Parathyroid adenoma (tissue), 2 donors: ENCODE measurements around the gene TGFA.

Experiments used
- H2AFZ ChIP-seq: fragments of 300-600 bp; sonication (generic); one replicate; pipeline ENCODE4 v1.7.0; 2017; ENCODE audit warnings: antibody characterized with exemption, mild to moderate bottlenecking
- H3K27ac ChIP-seq: fragments of 300-600 bp; sonication (generic); one replicate; pipeline ENCODE4 v1.7.0; 2017
- H3K27me3 ChIP-seq: fragments of 300-600 bp; sonication (generic); one replicate; pipeline ENCODE4 v1.7.0; 2017; ENCODE audit warnings: low read length; ENCODE audit not compliant: control insufficient read depth, insufficient read depth
- H3K36me3 ChIP-seq: fragments of 300-600 bp; sonication (generic); one replicate; pipeline ENCODE4 v1.7.0; 2017; ENCODE audit warnings: low read length; ENCODE audit not compliant: control insufficient read depth, insufficient read depth
- H3K4me1 ChIP-seq: fragments of 300-600 bp; sonication (generic); one replicate; pipeline ENCODE4 v1.7.0; 2017; ENCODE audit warnings: control low read depth
- H3K4me2 ChIP-seq: fragments of 300-600 bp; sonication (generic); one replicate; pipeline ENCODE4 v1.7.0; 2017; ENCODE audit warnings: low read length
- H3K4me3 ChIP-seq: fragments of 300-600 bp; sonication (generic); one replicate; pipeline ENCODE4 v1.7.0; 2017; ENCODE audit warnings: low read depth, low read length
- H3K79me2 ChIP-seq: fragments of 300-600 bp; sonication (generic); one replicate; pipeline ENCODE4 v1.7.0; 2017; ENCODE audit warnings: control low read depth
- H3K9ac ChIP-seq: fragments of 300-600 bp; sonication (generic); one replicate; pipeline ENCODE4 v1.7.0; 2017; ENCODE audit warnings: mild to moderate bottlenecking
- H3K9me3 ChIP-seq: fragments of 300-600 bp; sonication (generic); one replicate; pipeline ENCODE4 v1.7.0; 2017; ENCODE audit warnings: low read length; ENCODE audit not compliant: control insufficient read depth
- TF ChIP-seq, protein P1 (sequence below): fragments of 300-600 bp; sonication (generic); IDR thresholded peaks from one replicate; pipeline ENCODE4 v1.7.0; 2017; ENCODE audit warnings: antibody characterized with exemption, mild to moderate bottlenecking
- donor health status: primary hyperparathyroidism.

TGFA gene

DNA sequence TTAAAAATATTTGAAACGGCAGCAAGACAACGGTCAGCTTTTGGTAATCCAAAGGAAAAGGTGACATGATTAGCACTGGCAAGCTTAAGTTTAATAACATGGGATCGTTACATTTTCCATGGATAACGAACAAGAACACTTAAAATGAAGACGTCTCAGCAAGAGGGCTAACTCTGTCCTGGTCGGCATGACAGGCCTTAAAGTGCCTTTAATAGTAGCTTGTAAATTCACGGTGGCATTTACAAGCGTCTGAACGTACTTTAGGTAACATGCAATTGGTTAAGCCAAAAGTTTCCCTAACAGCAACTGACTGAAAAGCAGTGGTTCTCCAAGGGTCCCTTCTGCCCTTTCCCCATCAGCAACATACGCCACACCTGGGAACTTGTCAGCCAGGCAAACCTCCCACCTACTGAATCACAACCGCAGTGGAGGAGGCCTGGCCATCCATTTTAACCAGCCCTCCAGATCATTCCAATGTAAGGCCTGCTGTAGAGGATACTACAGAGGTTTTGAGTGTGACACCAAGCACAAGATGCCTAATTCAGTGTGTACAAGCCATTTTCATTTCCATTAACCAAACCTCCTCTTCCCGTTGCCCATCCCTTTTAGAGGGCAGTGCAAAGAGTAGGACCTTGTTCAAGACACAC, 4.4 kb downstream of the TGFA start:
- H3K9ac ChIP-seq = no peak overlapping the region
- no peak overlapping the region for H3K4me3 ChIP-seq
- H3K27ac ChIP-seq = no peak overlapping the region
- no peaks in the 10 kb centered on the region for H3K36me3 ChIP-seq
- H3K79me2 ChIP-seq = no peaks in the 10 kb centered on the region
- H3K27me3 ChIP-seq = no peaks in the 10 kb centered on the region
- no peak overlapping the region for H3K4me2 ChIP-seq
- H3K9me3 ChIP-seq = no peaks in the 10 kb centered on the region
- TF ChIP-seq, protein P1, sequence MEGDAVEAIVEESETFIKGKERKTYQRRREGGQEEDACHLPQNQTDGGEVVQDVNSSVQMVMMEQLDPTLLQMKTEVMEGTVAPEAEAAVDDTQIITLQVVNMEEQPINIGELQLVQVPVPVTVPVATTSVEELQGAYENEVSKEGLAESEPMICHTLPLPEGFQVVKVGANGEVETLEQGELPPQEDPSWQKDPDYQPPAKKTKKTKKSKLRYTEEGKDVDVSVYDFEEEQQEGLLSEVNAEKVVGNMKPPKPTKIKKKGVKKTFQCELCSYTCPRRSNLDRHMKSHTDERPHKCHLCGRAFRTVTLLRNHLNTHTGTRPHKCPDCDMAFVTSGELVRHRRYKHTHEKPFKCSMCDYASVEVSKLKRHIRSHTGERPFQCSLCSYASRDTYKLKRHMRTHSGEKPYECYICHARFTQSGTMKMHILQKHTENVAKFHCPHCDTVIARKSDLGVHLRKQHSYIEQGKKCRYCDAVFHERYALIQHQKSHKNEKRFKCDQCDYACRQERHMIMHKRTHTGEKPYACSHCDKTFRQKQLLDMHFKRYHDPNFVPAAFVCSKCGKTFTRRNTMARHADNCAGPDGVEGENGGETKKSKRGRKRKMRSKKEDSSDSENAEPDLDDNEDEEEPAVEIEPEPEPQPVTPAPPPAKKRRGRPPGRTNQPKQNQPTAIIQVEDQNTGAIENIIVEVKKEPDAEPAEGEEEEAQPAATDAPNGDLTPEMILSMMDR = no peak
- no peaks in the 10 kb centered on the region for H3K4me1 ChIP-seq
- H2AFZ ChIP-seq = no peak overlapping the region

DNA sequence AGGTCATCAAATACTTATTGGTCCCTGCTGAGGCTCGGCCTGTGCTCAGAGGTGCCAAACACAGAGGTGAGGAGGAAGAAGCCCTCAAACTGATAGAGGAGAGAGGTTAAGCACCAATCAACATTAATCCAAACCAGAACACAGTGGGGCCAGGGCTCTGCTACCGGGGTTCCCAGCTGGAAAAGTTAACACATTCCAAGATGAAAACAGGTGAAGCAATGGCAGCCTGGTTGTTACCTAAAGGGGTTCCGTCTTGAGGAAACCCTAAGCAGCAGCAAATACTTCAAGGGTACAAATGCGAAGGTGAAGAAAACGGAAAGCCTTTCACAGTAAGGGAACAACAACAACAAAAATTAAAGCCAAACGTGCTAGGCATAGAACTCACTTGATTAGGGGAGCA, 5.4 kb downstream of the TGFA start:
- no peak overlapping the region for H2AFZ ChIP-seq
- TF ChIP-seq, protein P1 = no peak
- no peaks in the 10 kb centered on the region for H3K9me3 ChIP-seq
- H3K9ac ChIP-seq = no peak overlapping the region
- H3K79me2 ChIP-seq = no peaks in the 10 kb centered on the region
- no peak overlapping the region for H3K4me3 ChIP-seq
- no peaks in the 10 kb centered on the region for H3K4me1 ChIP-seq
- H3K27me3 ChIP-seq = no peaks in the 10 kb centered on the region
- no peaks in the 10 kb centered on the region for H3K36me3 ChIP-seq
- H3K4me2 ChIP-seq = no peak overlapping the region
- H3K27ac ChIP-seq = no peak overlapping the region

GRCh38 chr2:70546885-70547284, 6.7 kb downstream of the TGFA start:
- Histone ChIP-seq H3K27me3 (no peaks in the 10 kb centered on the region), H3K4me1 (no peaks in the 10 kb centered on the region), H3K9me3 (no peaks in the 10 kb centered on the region), H2AFZ (no peak overlapping the region), H3K4me2 (no peak overlapping the region), H3K9ac (no peak overlapping the region), H3K4me3 (no peak overlapping the region), H3K27ac (no peak overlapping the region), H3K36me3 (no peaks in the 10 kb centered on the region), H3K79me2 (no peaks in the 10 kb centered on the region)
- TF ChIP-seq, protein P1 = no peak

DNA sequence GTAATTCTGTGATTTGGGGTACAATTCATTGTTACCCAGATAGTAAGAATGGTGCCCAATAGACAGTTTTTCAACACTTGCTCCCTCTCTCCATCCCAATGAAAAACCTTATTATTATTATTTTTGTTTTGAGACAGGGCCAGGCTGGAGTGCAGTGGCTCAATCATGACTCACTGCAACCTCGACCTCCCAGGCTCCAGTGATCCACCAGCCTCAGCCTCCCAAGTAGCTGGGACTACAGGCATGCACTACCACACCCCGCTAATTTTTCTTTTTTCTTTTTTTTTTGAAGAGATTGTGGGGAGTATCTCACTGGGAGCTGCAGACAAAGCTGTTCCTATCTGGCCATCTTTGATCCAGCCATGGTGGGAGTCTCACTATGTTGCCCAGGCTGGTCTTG, 7.2 kb downstream of the TGFA start:
- Histone ChIP-seq H3K9ac (no peak overlapping the region), H3K9me3 (no peaks in the 10 kb centered on the region), H3K4me1 (no peaks in the 10 kb centered on the region), H2AFZ (no peak overlapping the region), H3K79me2 (no peaks in the 10 kb centered on the region), H3K27me3 (no peaks in the 10 kb centered on the region), H3K27ac (no peak overlapping the region), H3K4me2 (no peak overlapping the region), H3K36me3 (no peaks in the 10 kb centered on the region), H3K4me3 (no peak overlapping the region)
- TF ChIP-seq, protein P1 = no peak

DNA sequence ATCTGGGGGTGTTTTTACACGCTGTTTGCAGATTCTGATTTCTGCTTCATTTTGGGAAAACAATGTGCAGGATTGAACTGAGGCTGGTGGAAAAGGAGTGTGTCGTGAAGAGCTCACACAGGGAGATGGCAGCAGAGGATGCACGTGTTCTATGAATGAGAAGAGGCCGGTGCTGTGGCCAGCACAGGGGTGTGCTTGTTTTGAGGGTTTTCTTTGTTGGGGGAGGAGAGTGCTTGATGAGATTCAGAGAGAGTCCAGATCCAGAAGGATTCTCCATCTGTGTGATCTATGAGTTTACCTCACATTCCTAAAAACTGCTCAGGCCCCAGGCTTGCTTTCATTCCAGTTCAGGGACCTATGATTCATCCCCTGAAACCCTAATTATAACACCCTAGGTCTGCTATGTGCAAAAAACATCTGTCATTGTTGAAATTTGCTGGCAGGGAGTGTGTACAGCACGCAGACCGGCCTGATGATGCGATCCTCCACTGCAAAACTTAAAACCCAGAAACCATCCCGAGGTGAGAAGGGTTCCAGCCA, 12.1 kb downstream of the TGFA start:
- Histone ChIP-seq H3K4me2 (no peak overlapping the region), H3K79me2 (no peaks in the 10 kb centered on the region), H3K9me3 (no peaks in the 10 kb centered on the region), H3K4me1 (no peaks in the 10 kb centered on the region), H3K27ac (no peak overlapping the region), H3K9ac (no peak overlapping the region), H3K4me3 (no peak overlapping the region), H3K27me3 (no peaks in the 10 kb centered on the region), H3K36me3 (no peaks in the 10 kb centered on the region), H2AFZ (no peak overlapping the region)
- TF ChIP-seq, protein P1 = no peak
